ENCODE results near the gene BLOC1S1.

Gene BLOC1S1

GRCh38 chr12:55728939-55729818 lies 13.3 kb downstream of the BLOC1S1 start, which contains the start of gene CD63:
Gene CD63, minus strand, starts transcription at chr12:55729009. Its CDS starts 668 bp downstream, at chr12:55728341.
- DNase-seq, result peak; percentile 82 to 87

- peak; percentile 35 to 40 for DNase-seq
Observed at GRCh38 chr12:55729819-55730818, 14.3 kb downstream of the BLOC1S1 start.

- DNase-seq, result no peak
Observed at GRCh38 chr12:55732288-55732687, 16.4 kb downstream of the BLOC1S1 start.

GRCh38 chr12:55733021-55733555 lies 17.2 kb downstream of the BLOC1S1 start:
- DNase-seq, result no peak

- no peak for DNase-seq
Observed at GRCh38 chr12:55733858-55734257, 18.0 kb downstream of the BLOC1S1 start.

GRCh38 chr12:55734595-55734994 lies 18.7 kb downstream of the BLOC1S1 start:
- no peak for DNase-seq

GRCh38 chr12:55736076-55736475 lies 20.2 kb downstream of the BLOC1S1 start:
- no peak for DNase-seq

GRCh38 chr12:55736780-55737580 lies 21.1 kb downstream of the BLOC1S1 start:
- DNase-seq, result peak; percentile 73 to 80

GRCh38 chr12:55737581-55738122 lies 21.8 kb downstream of the BLOC1S1 start:
- DNase-seq, result no peak

- peak; percentile 84 to 88 for DNase-seq
Observed at GRCh38 chr12:55738123-55739024, 22.5 kb downstream of the BLOC1S1 start.

- no peak for DNase-seq
Observed at GRCh38 chr12:55739025-55739378, 23.2 kb downstream of the BLOC1S1 start.

GRCh38 chr12:55741931-55742680 lies 26.3 kb downstream of the BLOC1S1 start:
- no peak for DNase-seq

GRCh38 chr12:55742719-55743405 lies 27.0 kb downstream of the BLOC1S1 start, which contains the start of gene GDF11:
Gene GDF11, plus strand, starts transcription at chr12:55743122. Its CDS starts 195 bp downstream, at chr12:55743317.
- DNase-seq, result peak; percentile 78 to 83

- peak; percentile 55 to 62 for DNase-seq
Observed at GRCh38 chr12:55743406-55744339, 27.8 kb downstream of the BLOC1S1 start.

- no peak for DNase-seq
Observed at GRCh38 chr12:55744340-55745030, 28.6 kb downstream of the BLOC1S1 start.

- no peak for DNase-seq
Observed at GRCh38 chr12:55745361-55746173, 29.7 kb downstream of the BLOC1S1 start.

Measured in activated CD4-positive, alpha-beta T cell treated with anti-CD3 and anti-CD28 coated beads, Interleukin-2, amount 50 U/mL, for 48 hours (primary cell).